GM13976 (cell line): Measurements from ENCODE around the gene FZR1.

Experiments
- DNase-seq: peaks from one replicate; pipeline ENCODE4 v3.0.0; 2012; ENCODE audit warnings: low spot score
- in situ Hi-C: fragments of 300-500 bp; cut with MboI; formaldehyde crosslinking; loops from one replicate; pipeline ENCODE4 v1.12.0; 2022; ENCODE audit warnings: low sequenced_read_pairs, mixed read lengths, inconsistent platforms; ENCODE audit not compliant: unreplicated experiment
- TF ChIP-seq, protein P1 (sequence below): IDR thresholded peaks from 2 replicates; pipeline ENCODE4 v1.5.1; 2012; ENCODE audit warnings: borderline replicate concordance, mild to moderate bottlenecking; ENCODE audit not compliant: insufficient read depth; ENCODE audit errors: extremely low read depth, missing control alignments, control extremely low read depth

The FZR1 gene

DNA sequence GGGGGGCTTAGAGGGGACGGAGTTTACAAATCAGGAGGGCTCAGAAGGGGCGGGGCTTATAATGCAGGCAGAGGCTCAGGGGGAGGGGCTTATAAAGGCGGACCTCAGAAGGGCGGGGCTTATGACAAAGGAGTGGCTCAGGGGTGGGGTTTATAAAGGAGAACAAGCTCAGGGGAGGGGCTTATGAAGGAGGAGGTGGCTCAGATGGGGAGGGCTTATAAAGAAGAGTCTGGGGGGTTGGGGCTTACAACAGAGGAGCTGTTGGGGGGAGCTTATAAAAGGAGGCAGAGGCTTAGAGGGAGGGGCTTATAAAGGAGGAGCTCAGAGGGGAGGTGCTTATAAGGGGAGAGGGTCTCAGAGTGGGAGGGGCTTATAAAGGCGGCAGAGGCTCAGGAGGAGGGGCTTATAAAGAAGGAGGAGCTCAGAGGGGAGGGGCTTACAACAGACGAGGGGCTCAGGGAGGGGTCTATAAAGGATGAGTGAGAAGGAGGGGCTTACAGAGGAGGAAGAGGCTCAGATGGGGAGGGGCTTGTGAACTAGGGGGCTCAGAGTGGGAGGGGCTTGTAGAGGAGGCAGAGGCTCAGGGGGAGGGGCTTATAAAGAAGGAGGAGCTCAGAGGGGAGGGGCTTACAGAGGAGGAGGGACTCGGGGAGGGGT lies 26.8 kb upstream of the FZR1 start:
- TF ChIP-seq, protein P1, sequence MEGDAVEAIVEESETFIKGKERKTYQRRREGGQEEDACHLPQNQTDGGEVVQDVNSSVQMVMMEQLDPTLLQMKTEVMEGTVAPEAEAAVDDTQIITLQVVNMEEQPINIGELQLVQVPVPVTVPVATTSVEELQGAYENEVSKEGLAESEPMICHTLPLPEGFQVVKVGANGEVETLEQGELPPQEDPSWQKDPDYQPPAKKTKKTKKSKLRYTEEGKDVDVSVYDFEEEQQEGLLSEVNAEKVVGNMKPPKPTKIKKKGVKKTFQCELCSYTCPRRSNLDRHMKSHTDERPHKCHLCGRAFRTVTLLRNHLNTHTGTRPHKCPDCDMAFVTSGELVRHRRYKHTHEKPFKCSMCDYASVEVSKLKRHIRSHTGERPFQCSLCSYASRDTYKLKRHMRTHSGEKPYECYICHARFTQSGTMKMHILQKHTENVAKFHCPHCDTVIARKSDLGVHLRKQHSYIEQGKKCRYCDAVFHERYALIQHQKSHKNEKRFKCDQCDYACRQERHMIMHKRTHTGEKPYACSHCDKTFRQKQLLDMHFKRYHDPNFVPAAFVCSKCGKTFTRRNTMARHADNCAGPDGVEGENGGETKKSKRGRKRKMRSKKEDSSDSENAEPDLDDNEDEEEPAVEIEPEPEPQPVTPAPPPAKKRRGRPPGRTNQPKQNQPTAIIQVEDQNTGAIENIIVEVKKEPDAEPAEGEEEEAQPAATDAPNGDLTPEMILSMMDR: no peak
- in situ Hi-C loops: loop anchor here (10.0 kb wide), 1 partner anchor 155 kb away; no protein-coding TSS in a partner anchor
- DNase-seq: peak; percentile 83

DNA sequence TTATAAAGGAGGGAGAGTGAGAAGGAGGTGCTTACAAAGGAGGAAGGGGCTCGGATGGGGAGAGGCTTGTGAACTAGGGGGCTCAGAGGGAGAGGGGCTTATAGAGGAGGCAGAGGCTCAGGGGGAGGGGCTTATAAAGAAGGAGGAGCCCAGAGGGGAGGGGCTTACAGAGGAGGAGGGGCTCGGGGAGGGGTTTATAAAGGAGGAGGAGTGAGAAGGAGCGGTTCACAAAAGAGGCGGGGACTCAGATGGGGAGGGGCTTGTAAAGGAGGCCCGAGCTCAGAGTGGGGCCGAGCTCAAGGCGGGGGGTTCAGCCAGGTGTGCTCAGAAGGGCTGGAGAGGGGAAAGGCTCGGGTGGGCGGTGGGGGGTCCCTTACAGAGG lies 26.3 kb upstream of the FZR1 start:
- TF ChIP-seq, protein P1: no peak
- no peak for DNase-seq
- in situ Hi-C loops: loop anchor here (10.0 kb wide), 2 partner anchors 155 to 175 kb away; no protein-coding TSS in a partner anchor

DNA sequence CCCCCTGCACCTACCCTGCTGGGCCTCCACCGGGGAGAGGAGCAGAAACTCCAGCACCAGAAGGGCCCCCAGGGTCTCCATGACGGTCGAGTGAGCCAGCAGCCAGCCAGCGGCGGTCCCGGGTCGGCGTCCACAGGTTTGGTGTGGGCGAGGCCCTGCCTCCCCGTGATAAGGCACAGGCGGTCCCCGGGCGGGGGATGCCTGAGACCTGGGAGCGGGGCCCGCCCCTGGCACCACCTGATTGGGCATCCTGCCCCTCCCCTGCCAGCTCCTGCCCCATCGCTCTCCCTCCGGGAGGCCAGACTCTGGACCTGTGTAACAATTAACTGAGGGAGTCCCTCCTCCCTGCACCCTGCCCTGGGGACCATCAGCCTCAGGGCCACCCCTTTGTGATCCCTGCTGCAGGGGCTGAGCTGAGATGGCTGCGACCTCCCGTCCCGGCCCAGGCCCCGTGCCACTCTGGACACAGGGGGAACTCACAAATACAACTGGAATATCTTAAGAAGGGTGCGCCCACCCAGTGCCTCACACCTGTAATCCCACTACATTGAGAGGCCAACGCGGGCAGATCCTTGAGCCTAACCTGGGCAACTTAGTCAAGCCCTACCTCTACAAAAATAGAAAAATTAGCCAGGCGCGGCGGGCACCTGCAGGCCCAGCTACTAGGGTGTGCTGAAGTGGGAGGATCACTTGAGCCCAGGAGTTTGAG lies 25.6 kb upstream of the FZR1 start, which contains the start of gene SMIM24:
TSS of gene SMIM24 (minus strand) at position 143 of the 709 bp plus-strand sequence. CDS start at position 81, 62 bp downstream.
- DNase-seq: no peak
- TF ChIP-seq, protein P1: no peak
- in situ Hi-C loops: loop anchor here (10.0 kb wide), 1 partner anchor 176 kb away; no protein-coding TSS in a partner anchor

DNA sequence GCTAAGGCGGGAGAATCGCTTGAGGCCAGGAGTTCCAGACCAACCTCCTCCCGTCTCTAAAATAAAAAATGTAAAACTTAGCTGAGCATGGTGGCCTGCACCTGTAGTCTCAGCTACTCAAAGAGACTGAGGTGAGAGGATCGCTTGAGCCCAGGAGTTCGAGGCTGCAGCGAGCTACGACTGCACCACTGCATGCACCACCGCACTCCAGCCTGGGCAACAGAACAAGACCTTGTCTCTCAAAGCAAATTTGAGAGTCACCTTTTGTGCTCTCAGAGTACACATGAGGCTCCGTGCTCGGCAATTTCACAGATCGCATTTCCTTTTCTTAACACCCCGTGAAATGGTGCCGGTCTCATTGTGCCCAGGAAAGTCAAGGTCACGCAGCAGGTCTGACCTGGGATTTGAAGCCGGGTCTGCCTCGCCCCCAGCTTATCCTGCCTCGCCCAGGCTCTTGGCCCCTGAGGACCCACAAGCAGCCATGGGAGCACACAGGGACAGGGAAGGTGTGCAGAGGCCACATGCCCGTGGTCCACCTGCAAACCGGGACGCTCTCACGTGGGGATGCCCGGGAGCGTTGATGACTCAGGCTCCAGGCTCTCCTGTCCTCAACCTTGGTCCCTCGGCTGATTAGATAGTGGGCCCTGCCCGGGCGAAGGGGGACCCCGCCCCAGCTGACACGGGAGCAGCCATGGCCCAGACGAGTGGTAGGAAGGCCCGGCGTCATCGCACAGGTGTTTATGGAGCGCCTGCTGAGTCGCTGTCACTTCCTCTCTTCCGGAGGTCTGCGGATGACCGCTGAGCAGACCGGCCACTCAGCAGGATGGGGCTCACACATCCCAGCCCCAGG lies 24.6 kb upstream of the FZR1 start:
- in situ Hi-C loops: loop anchor here (10.0 kb wide), 1 partner anchor 177 kb away; no protein-coding TSS in a partner anchor
- TF ChIP-seq, protein P1: no peak
- DNase-seq: no peak

DNA sequence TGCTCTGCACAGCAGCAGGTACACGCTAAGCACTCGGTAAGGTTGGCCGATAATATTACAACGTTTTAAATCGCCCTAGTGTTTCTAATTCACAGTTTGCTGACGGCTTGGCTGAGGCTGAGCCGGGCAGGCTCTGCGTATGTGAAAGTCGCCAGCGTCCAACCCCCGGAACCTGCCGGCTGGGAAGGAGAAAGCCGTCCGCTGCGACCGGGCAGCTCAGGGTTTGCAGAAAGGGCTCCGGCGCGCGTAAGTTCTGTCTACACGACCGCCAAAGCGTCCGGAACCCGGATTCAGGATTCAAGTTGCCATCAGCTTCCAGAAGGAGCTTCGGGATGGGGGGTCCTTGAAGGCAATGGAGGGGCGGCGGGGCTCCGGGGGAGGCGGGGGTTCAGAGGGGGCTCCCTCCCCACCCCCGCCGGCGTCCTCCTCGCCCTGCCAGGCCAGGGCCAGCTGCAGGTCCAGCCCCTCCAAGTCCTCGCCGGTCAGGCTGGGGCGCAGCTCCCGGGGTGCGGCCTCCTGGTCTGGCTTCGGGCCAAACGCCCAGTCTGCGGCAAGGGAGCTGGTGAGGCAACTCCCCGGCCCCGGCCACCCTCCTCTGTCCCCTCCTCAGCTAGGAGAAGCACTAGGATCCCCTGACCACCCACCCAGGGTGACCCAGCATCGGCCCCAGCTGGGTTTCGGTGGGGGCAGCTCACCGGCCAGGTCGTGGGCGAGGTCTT lies 23.4 kb upstream of the FZR1 start:
- in situ Hi-C loops: loop anchor here (10.0 kb wide), 1 partner anchor 178 kb away; no protein-coding TSS in a partner anchor
- DNase-seq: no peak
- TF ChIP-seq, protein P1: no peak
